ENCODE results near the gene COL24A1.

GRCh38 chr1:86018283-86018923, 138.2 kb downstream of the COL24A1 start:
- TF ChIP-seq CTCF (IDR thresholded peaks at IDR 0.05 in 2 of 3, conservative IDR thresholded peaks at IDR 0.05 in 1 of 3; ENCODE audit: borderline replicate concordance in 1 of 3, insufficient read depth in 1 of 3, low read depth in 2 of 3, low read length in 2 of 3) = peak; percentile 57 to 88 (median 77); a peak in 5 of 6 replicates
- TF ChIP-seq SIN3A (IDR thresholded peaks at IDR 0.05; ENCODE audit: low read depth) = no peak
- no peak for TF ChIP-seq POLR2AphosphoS5 (IDR thresholded peaks at IDR 0.05; ENCODE audit: low read depth, low read length)
- TF ChIP-seq POLR2A (IDR thresholded peaks at IDR 0.05; ENCODE audit: borderline replicate concordance, extremely low read depth, insufficient read depth, insufficient read length) = no peak
- no peak for TF ChIP-seq JUND (IDR thresholded peaks at IDR 0.05)
- no peak for TF ChIP-seq EGR1 (IDR thresholded peaks at IDR 0.05; ENCODE audit: low read depth)
- TF ChIP-seq MAX (IDR thresholded peaks at IDR 0.05) = no peak
- no peak for TF ChIP-seq YY1 (IDR thresholded peaks at IDR 0.05; ENCODE audit: extremely low read depth, insufficient replicate concordance, low read depth, low read length)
- no peak for TF ChIP-seq TCF7L2 (IDR thresholded peaks at IDR 0.05; ENCODE audit: borderline replicate concordance, extremely low read depth, insufficient read depth, insufficient read length)
- no peak for TF ChIP-seq CBX3 (IDR thresholded peaks at IDR 0.05; ENCODE audit: low read depth)

All from HCT116 (cell line).